HEK293 (cell line): Measurements from ENCODE around the gene ZBTB24.

Experiments
- CTCF ChIA-PET: fragments of 350-600 bp; formaldehyde crosslinking; extraction: SDS; loops from one replicate; lab custom pipeline; 2021; ENCODE audit warnings: antibody characterized with exemption; lab: Yijun Ruan, JAX
- POLR2A ChIA-PET: fragments of 300-600 bp; formaldehyde crosslinking; extraction: SDS; loops from one replicate; lab custom pipeline; 2020; ENCODE audit warnings: antibody characterized with exemption, inconsistent platforms; lab: Yijun Ruan, JAX
- H3K27ac ChIP-seq: fragments of 200-500 bp; sonication (Bioruptor generic); 2 replicates; pipeline ENCODE4 v1.5.1; 2014; ENCODE audit warnings: low read depth, low read length, control low read depth, inconsistent platforms; ENCODE audit errors: extremely low read depth
- H3K36me3 ChIP-seq, 2 experiments: fragments of 200-500 bp in 1 of 2; sonication (Bioruptor generic) in 1 of 2; 1 replicate in 1 of 2; 2 replicates in 1 of 2; pipeline ENCODE4 v1.5.1; 2014 to 2017; ENCODE audit warnings: inconsistent platforms in 2 of 2, low read length in 2 of 2; ENCODE audit not compliant: control insufficient read depth in 2 of 2, insufficient read depth in 1 of 2
- H3K4me1 ChIP-seq: fragments of 200-500 bp; sonication (Bioruptor generic); 2 replicates; pipeline ENCODE4 v1.5.1; 2014; ENCODE audit warnings: mild to moderate bottlenecking, low read length, inconsistent platforms; ENCODE audit not compliant: control insufficient read depth, insufficient read depth
- H3K4me3 ChIP-seq: 2 replicates; pipeline ENCODE4 v1.5.1; 2011; ENCODE audit warnings: low read depth, mild to moderate bottlenecking, control low read depth, low read length, moderate library complexity
- H3K9me3 ChIP-seq: fragments of 200-500 bp; sonication (Bioruptor generic); 2 replicates; pipeline ENCODE4 v1.5.1; 2014; ENCODE audit warnings: low read depth, low read length, inconsistent platforms; ENCODE audit not compliant: control insufficient read depth, insufficient read depth
- RBAK ChIP-seq: fragments of 450-650 bp; formaldehyde crosslinking; IDR thresholded peaks from 2 replicates; pipeline ENCODE4 v1.5.1; 2016; ENCODE audit warnings: missing biosample characterization, missing genetic modification characterization
- SETDB1 ChIP-seq: IDR thresholded peaks from one replicate; pipeline ENCODE4 v1.6.1; 2017; ENCODE audit warnings: mild to moderate bottlenecking, low read length, moderate library complexity, mixed read lengths; ENCODE audit not compliant: insufficient read length
- SP7 ChIP-seq: fragments of 450-650 bp; formaldehyde crosslinking; IDR thresholded peaks from 2 replicates; pipeline ENCODE4 v1.5.1; 2016; ENCODE audit warnings: missing biosample characterization, missing genetic modification characterization
- YY2 ChIP-seq: fragments of 450-650 bp; formaldehyde crosslinking; IDR thresholded peaks from 2 replicates; pipeline ENCODE4 v1.5.1; 2016; ENCODE audit warnings: missing biosample characterization, missing genetic modification characterization
- ZNF112 ChIP-seq: fragments of 450-650 bp; formaldehyde crosslinking; IDR thresholded peaks from 2 replicates; pipeline ENCODE4 v1.5.0; 2017; ENCODE audit warnings: missing biosample characterization, missing genetic modification characterization
- ZNF133 ChIP-seq: fragments of 450-650 bp; formaldehyde crosslinking; IDR thresholded peaks from 2 replicates; pipeline ENCODE4 v1.5.1; 2016; ENCODE audit warnings: missing biosample characterization, missing genetic modification characterization
- ZNF157 ChIP-seq: fragments of 450-650 bp; formaldehyde crosslinking; IDR thresholded peaks from 2 replicates; pipeline ENCODE4 v1.5.1; 2016; ENCODE audit warnings: missing biosample characterization, missing genetic modification characterization
- ZNF16 ChIP-seq: fragments of 450-650 bp; formaldehyde crosslinking; IDR thresholded peaks from 2 replicates; pipeline ENCODE4 v1.5.1; 2016; ENCODE audit warnings: low read depth, missing biosample characterization, missing genetic modification characterization
- ZNF175 ChIP-seq: fragments of 450-650 bp; formaldehyde crosslinking; IDR thresholded peaks from 2 replicates; pipeline ENCODE4 v1.5.1; 2016; ENCODE audit warnings: missing biosample characterization, missing genetic modification characterization
- ZNF48 ChIP-seq: fragments of 450-650 bp; formaldehyde crosslinking; IDR thresholded peaks from 2 replicates; pipeline ENCODE4 v1.5.1; 2016; ENCODE audit warnings: missing biosample characterization, missing genetic modification characterization
- ZNF501 ChIP-seq: fragments of 450-650 bp; formaldehyde crosslinking; IDR thresholded peaks from 2 replicates; pipeline ENCODE4 v1.5.1; 2016; ENCODE audit warnings: missing biosample characterization, missing genetic modification characterization
- ZNF514 ChIP-seq: fragments of 450-650 bp; formaldehyde crosslinking; IDR thresholded peaks from 2 replicates; pipeline ENCODE4 v1.5.1; 2016; ENCODE audit warnings: missing biosample characterization, missing genetic modification characterization
- ZNF654 ChIP-seq: fragments of 450-650 bp; formaldehyde crosslinking; IDR thresholded peaks from 2 replicates; pipeline ENCODE4 v1.5.1; 2016; ENCODE audit warnings: low read depth, missing biosample characterization, missing genetic modification characterization
- ZNF707 ChIP-seq: fragments of 450-650 bp; formaldehyde crosslinking; IDR thresholded peaks from 2 replicates; pipeline ENCODE4 v1.5.1; 2016; ENCODE audit warnings: missing biosample characterization, missing genetic modification characterization
- ZNF791 ChIP-seq: fragments of 450-650 bp; formaldehyde crosslinking; IDR thresholded peaks from 2 replicates; pipeline ENCODE4 v1.5.1; 2016; ENCODE audit warnings: missing biosample characterization, missing genetic modification characterization
- ZXDB ChIP-seq: fragments of 450-650 bp; formaldehyde crosslinking; IDR thresholded peaks from 2 replicates; pipeline ENCODE4 v1.5.1; 2016; ENCODE audit warnings: missing biosample characterization, missing genetic modification characterization
- TF ChIP-seq, protein P1 (sequence below): fragments of 450-650 bp; formaldehyde crosslinking; IDR thresholded peaks from 2 replicates; pipeline ENCODE4 v1.5.1; 2016; ENCODE audit warnings: missing biosample characterization, missing genetic modification characterization
- TF ChIP-seq, protein P2 (sequence below): fragments of 450-650 bp; formaldehyde crosslinking; IDR thresholded peaks from 2 replicates; pipeline ENCODE4 v1.5.1; 2016; ENCODE audit warnings: missing biosample characterization, missing genetic modification characterization
- TF ChIP-seq, protein P3 (sequence below): fragments of 450-650 bp; formaldehyde crosslinking; IDR thresholded peaks from 2 replicates; pipeline ENCODE4 v1.5.1; 2016; ENCODE audit warnings: missing biosample characterization, missing genetic modification characterization
- TF ChIP-seq, protein P4 (sequence below): fragments of 450-650 bp; formaldehyde crosslinking; IDR thresholded peaks from 2 replicates; pipeline ENCODE4 v1.5.1; 2016; ENCODE audit warnings: missing biosample characterization, missing genetic modification characterization
- TF ChIP-seq, protein P5 (sequence below): fragments of 450-650 bp; formaldehyde crosslinking; optimal IDR thresholded peaks from 2 replicates; pipeline ENCODE3; 2016; ENCODE audit warnings: missing biosample characterization, mild to moderate bottlenecking, missing genetic modification characterization
- TF ChIP-seq, protein P6 (sequence below): fragments of 450-650 bp; formaldehyde crosslinking; IDR thresholded peaks from 2 replicates; pipeline ENCODE4 v1.5.1; 2016; ENCODE audit warnings: missing biosample characterization, missing genetic modification characterization, low read depth

The ZBTB24 gene

DNA sequence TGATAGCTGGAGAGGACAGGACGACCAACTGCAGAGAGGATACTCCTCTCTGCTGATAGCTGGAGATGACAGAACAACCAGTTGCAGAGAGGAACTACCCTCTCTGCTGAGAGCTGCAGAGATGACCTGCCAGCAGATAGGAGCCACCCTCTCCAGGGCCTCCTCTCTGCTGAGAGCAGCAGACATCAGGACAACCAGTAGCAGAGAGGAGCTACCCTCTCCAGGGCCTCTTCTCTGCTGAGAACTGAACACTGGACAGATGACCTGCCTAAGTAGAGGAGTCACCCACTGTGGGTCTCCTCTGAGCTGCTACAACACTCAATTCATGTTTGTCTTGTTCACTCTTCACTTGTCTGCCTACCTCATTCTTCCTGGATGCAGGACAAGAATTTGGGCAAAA, 27.3 kb upstream of the ZBTB24 start:
- Histone ChIP-seq H3K4me1 (no peaks in the 10 kb centered on the region), H3K9me3 (no peaks in the 10 kb centered on the region), H3K4me3 (no peak overlapping the region), H3K27ac (no peak overlapping the region), H3K36me3 (no peaks in the 10 kb centered on the region)
- POLR2A ChIA-PET = no interaction called here
- TF ChIP-seq SETDB1 = peak; percentile 75
- no peak for TF ChIP-seq ZNF501
- CTCF ChIA-PET = no interaction called here

DNA sequence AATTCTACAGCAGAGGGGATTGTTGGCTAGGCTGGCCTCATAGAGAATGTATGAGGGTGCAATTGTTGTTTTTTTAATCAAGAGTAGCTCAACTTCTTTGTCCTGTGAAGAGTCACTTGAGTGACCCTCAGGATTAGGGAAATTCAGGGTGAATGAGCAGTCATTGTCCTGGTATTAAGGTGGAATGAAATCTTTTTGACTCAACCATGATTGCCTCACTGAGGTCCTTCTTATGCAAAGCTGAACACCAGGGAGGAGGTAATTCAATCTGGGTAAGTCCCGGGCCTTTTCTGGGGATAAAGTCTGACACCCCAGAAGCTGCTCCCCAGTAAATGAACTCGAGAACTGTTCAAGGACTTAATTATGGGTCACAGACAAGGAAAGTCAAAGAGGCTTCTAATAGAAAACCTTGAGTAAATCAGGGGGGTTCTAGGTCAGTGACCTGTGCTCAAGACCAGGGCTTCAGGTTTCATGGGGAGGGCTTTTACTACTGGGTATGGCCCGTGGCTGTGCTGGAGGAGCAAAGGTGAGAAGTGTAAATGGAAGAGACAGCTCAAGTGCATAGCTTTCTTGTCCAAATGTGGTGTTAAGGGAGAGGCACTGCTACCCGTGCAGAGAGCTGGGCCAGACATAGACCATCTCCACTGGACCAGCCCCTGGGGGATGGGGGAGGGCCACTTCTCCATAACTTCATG, 25.3 kb upstream of the ZBTB24 start:
- Histone ChIP-seq H3K27ac (no peak overlapping the region), H3K4me1 (no peaks in the 10 kb centered on the region), H3K4me3 (no peak overlapping the region), H3K9me3 (no peaks in the 10 kb centered on the region), H3K36me3 (no peaks in the 10 kb centered on the region)
- no peak for TF ChIP-seq ZNF48 (tag by site-specific recombination)
- TF ChIP-seq ZNF514 (tag by site-specific recombination) = no peak
- TF ChIP-seq SP7 = no peak
- no peak for TF ChIP-seq YY2 (tag by site-specific recombination)
- TF ChIP-seq ZNF175 (tag by site-specific recombination) = no peak
- TF ChIP-seq ZNF654 (tag by site-specific recombination) = no peak
- TF ChIP-seq, protein P1, sequence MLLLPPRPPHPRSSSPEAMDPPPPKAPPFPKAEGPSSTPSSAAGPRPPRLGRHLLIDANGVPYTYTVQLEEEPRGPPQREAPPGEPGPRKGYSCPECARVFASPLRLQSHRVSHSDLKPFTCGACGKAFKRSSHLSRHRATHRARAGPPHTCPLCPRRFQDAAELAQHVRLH (tag by site-specific recombination) = no peak
- TF ChIP-seq ZNF112 (tag by site-specific recombination) = no peak
- no peak for TF ChIP-seq ZNF707
- TF ChIP-seq ZXDB = no peak
- TF ChIP-seq ZNF157 (tag by site-specific recombination) = no peak
- TF ChIP-seq, protein P2, sequence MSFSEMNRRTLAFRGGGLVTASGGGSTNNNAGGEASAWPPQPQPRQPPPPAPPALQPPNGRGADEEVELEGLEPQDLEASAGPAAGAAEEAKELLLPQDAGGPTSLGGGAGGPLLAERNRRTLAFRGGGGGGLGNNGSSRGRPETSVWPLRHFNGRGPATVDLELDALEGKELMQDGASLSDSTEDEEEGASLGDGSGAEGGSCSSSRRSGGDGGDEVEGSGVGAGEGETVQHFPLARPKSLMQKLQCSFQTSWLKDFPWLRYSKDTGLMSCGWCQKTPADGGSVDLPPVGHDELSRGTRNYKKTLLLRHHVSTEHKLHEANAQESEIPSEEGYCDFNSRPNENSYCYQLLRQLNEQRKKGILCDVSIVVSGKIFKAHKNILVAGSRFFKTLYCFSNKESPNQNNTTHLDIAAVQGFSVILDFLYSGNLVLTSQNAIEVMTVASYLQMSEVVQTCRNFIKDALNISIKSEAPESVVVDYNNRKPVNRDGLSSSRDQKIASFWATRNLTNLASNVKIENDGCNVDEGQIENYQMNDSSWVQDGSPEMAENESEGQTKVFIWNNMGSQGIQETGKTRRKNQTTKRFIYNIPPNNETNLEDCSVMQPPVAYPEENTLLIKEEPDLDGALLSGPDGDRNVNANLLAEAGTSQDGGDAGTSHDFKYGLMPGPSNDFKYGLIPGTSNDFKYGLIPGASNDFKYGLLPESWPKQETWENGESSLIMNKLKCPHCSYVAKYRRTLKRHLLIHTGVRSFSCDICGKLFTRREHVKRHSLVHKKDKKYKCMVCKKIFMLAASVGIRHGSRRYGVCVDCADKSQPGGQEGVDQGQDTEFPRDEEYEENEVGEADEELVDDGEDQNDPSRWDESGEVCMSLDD (tag by site-specific recombination) = no peak
- TF ChIP-seq, protein P3, sequence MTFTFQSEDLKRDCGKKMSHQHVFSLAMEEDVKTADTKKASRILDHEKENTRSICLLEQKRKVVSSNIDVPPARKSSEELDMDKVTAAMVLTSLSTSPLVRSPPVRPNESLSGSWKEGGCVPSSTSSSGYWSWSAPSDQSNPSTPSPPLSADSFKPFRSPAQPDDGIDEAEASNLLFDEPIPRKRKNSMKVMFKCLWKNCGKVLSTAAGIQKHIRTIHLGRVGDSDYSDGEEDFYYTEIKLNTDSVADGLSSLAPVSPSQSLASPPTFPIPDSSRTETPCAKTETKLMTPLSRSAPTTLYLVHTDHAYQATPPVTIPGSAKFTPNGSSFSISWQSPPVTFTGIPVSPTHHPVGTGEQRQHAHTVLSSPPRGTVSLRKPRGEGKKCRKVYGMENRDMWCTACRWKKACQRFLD (tag by site-specific recombination) = no peak
- TF ChIP-seq RBAK (tag by site-specific recombination) = no peak
- TF ChIP-seq, protein P4, sequence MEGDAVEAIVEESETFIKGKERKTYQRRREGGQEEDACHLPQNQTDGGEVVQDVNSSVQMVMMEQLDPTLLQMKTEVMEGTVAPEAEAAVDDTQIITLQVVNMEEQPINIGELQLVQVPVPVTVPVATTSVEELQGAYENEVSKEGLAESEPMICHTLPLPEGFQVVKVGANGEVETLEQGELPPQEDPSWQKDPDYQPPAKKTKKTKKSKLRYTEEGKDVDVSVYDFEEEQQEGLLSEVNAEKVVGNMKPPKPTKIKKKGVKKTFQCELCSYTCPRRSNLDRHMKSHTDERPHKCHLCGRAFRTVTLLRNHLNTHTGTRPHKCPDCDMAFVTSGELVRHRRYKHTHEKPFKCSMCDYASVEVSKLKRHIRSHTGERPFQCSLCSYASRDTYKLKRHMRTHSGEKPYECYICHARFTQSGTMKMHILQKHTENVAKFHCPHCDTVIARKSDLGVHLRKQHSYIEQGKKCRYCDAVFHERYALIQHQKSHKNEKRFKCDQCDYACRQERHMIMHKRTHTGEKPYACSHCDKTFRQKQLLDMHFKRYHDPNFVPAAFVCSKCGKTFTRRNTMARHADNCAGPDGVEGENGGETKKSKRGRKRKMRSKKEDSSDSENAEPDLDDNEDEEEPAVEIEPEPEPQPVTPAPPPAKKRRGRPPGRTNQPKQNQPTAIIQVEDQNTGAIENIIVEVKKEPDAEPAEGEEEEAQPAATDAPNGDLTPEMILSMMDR = no peak
- no peak for TF ChIP-seq ZNF16 (tag by site-specific recombination)
- TF ChIP-seq ZNF791 (tag by site-specific recombination) = no peak
- TF ChIP-seq, protein P5, sequence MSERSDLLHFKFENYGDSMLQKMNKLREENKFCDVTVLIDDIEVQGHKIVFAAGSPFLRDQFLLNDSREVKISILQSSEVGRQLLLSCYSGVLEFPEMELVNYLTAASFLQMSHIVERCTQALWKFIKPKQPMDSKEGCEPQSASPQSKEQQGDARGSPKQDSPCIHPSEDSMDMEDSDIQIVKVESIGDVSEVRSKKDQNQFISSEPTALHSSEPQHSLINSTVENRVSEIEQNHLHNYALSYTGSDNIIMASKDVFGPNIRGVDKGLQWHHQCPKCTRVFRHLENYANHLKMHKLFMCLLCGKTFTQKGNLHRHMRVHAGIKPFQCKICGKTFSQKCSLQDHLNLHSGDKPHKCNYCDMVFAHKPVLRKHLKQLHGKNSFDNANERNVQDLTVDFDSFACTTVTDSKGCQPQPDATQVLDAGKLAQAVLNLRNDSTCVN = no peak
- TF ChIP-seq, protein P6, sequence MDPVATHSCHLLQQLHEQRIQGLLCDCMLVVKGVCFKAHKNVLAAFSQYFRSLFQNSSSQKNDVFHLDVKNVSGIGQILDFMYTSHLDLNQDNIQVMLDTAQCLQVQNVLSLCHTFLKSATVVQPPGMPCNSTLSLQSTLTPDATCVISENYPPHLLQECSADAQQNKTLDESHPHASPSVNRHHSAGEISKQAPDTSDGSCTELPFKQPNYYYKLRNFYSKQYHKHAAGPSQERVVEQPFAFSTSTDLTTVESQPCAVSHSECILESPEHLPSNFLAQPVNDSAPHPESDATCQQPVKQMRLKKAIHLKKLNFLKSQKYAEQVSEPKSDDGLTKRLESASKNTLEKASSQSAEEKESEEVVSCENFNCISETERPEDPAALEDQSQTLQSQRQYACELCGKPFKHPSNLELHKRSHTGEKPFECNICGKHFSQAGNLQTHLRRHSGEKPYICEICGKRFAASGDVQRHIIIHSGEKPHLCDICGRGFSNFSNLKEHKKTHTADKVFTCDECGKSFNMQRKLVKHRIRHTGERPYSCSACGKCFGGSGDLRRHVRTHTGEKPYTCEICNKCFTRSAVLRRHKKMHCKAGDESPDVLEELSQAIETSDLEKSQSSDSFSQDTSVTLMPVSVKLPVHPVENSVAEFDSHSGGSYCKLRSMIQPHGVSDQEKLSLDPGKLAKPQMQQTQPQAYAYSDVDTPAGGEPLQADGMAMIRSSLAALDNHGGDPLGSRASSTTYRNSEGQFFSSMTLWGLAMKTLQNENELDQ (tag by site-specific recombination) = no peak
- no peak for TF ChIP-seq ZNF133 (tag by site-specific recombination)
- POLR2A ChIA-PET = no interaction called here
- CTCF ChIA-PET = interaction anchor here (0.6 to 1.3 kb wide), 5 partner anchors 21 to 872 kb away, joined by 3 to 4 read pairs (median 3); no protein-coding TSS in a partner anchor
